ENCODE measurements around the gene SGO2. TPM values are rescaled to one million over a fixed set of nuclear protein-coding genes. Genes with fewer than 3 reads are reported as not detected.
A peak's percentile ranks its signal among the peaks of the same experiment; 100 is the strongest.
"Not testable (repeated sequence)": the region's sequence is repeated elsewhere in the genome, so short reads cannot be mapped to it uniquely, and the experiment has no call there.

SGO2 gene
- total and polyA plus RNA-seq, 2 experiments from 2014 or later = 6.3 to 14.5 TPM

DNA sequence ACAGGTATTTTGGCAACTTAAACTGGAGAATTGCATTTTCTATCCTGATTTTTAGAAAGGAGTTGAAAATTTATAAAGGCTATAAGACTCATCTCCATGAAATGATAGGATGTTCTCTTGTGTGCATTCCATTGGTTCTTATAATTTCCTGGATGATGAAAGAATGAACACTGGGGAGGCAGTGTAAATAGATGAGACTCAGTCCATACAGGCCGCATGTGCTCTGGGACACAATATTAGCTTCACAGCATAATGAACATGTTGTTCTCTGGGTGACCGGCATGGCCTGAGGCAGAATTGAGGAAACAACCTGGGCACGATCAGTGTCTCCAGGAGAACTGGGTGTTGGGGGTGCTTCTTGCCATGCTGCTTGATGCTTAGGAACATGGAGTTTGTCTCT, 98.7 kb downstream of the SGO2 start:
- no peaks in the 10 kb centered on the region for H3K27me3 ChIP-seq (replicated peaks; ENCODE audit: insufficient read depth)
- H3F3A ChIP-seq (ENCODE audit: insufficient read depth) = peaks cover 24% of the 10 kb centered on the region
- no peaks in the 10 kb centered on the region for H3K9me3 ChIP-seq (ENCODE audit: low read depth)
- peak; percentile 87 for DNase-seq
- in situ Hi-C loops (cut with MboI) = no loop called here
- no peaks in the 10 kb centered on the region for H3K79me2 ChIP-seq (ENCODE audit: insufficient read depth)
- no peaks in the 10 kb centered on the region for H4K20me1 ChIP-seq (ENCODE audit: insufficient read depth)
- no peaks in the 10 kb centered on the region; the same call in 1 of the 2 replicates for H3K9me2 ChIP-seq (ENCODE audit: insufficient read depth)
- H3K4me1 ChIP-seq (ENCODE audit: insufficient read depth) = peaks cover 51% of the 10 kb centered on the region
- H3K9ac ChIP-seq = peak overlapping the region; percentile 47
- 9 to 14% methylated on average over 3 of the region's 3 CpGs for WGBS, 2 experiments (ENCODE audit: low coverage in 1 of 2, low lambda C conversion rate in 2 of 2, missing lambda C conversion rate in 2 of 2)
- H3K36me3 ChIP-seq (ENCODE audit: low read depth) = no peaks in the 10 kb centered on the region
- no peak for TF ChIP-seq EZH2phosphoT487 (IDR thresholded peaks at IDR 0.05; ENCODE audit: insufficient read depth, low read depth)
- no peak for TF ChIP-seq EZH2 (IDR thresholded peaks at IDR 0.05; ENCODE audit: insufficient read depth, poor library complexity, severe bottlenecking)
- H3K4me2 ChIP-seq (ENCODE audit: unreplicated experiment) = peak overlapping the region; percentile 38
- peak overlapping the region; percentile 44 for H2AFZ ChIP-seq
- peak overlapping the region; percentile 7; the same call in 1 of the 2 replicates for H3K4me3 ChIP-seq
- H3K27ac ChIP-seq = peak overlapping the region; percentile 81

- 75 to 79% methylated on average over 2 of the region's 2 CpGs for WGBS, 2 experiments (ENCODE audit: low coverage in 1 of 2, low lambda C conversion rate in 2 of 2, missing lambda C conversion rate in 2 of 2)
- DNase-seq = peak; percentile 31
- H3K9ac ChIP-seq = peak overlapping the region; percentile 47
Observed at GRCh38 chr2:200625282-200625681, 99.3 kb downstream of the SGO2 start.

GRCh38 chr2:200625958-200626363, 100.0 kb downstream of the SGO2 start:
- WGBS, 2 experiments (ENCODE audit: low coverage in 1 of 2, low lambda C conversion rate in 2 of 2, missing lambda C conversion rate in 2 of 2) = 27 to 31% methylated on average over 2 of the region's 2 CpGs
- Histone ChIP-seq H3K79me2 (ENCODE audit: insufficient read depth) (no peaks in the 10 kb centered on the region), H4K20me1 (ENCODE audit: insufficient read depth) (no peaks in the 10 kb centered on the region), H3K9ac (peak overlapping the region; percentile 47; the same call in 1 of the 2 replicates), H3F3A (ENCODE audit: insufficient read depth) (peaks cover 24% of the 10 kb centered on the region), H3K4me3 (no peak overlapping the region), H3K9me2 (ENCODE audit: insufficient read depth) (no peaks in the 10 kb centered on the region; the same call in 1 of the 2 replicates), H3K4me2 (ENCODE audit: unreplicated experiment) (peak overlapping the region; percentile 38), H3K36me3 (ENCODE audit: low read depth) (no peaks in the 10 kb centered on the region), H3K4me1 (ENCODE audit: insufficient read depth) (peaks cover 49% of the 10 kb centered on the region), H3K9me3 (ENCODE audit: low read depth) (no peaks in the 10 kb centered on the region), H3K27me3 (replicated peaks; ENCODE audit: insufficient read depth) (no peaks in the 10 kb centered on the region), H2AFZ (0 out of 2 replicates have a peak overlapping the region, but pooled peaks have one; percentile 44), H3K27ac (peak overlapping the region; percentile 81)
- peak; percentile 72 for DNase-seq
- TF ChIP-seq EZH2phosphoT487 (IDR thresholded peaks at IDR 0.05; ENCODE audit: insufficient read depth, low read depth) = no peak
- no peak for TF ChIP-seq EZH2 (IDR thresholded peaks at IDR 0.05; ENCODE audit: insufficient read depth, poor library complexity, severe bottlenecking)
- in situ Hi-C loops (cut with MboI) = no loop called here

More at GRCh38 chr2:200625282-200625681, 99.3 kb downstream of the SGO2 start:
- H3K4me3 ChIP-seq = no peak overlapping the region
- no peaks in the 10 kb centered on the region for H3K36me3 ChIP-seq (ENCODE audit: low read depth)
- H3K79me2 ChIP-seq (ENCODE audit: insufficient read depth) = no peaks in the 10 kb centered on the region
- peak overlapping the region; percentile 81 for H3K27ac ChIP-seq
- H3K4me1 ChIP-seq (ENCODE audit: insufficient read depth) = peaks cover 49% of the 10 kb centered on the region
- no peak for TF ChIP-seq EZH2 (IDR thresholded peaks at IDR 0.05; ENCODE audit: insufficient read depth, poor library complexity, severe bottlenecking)
- TF ChIP-seq EZH2phosphoT487 (IDR thresholded peaks at IDR 0.05; ENCODE audit: insufficient read depth, low read depth) = no peak
- H3K9me2 ChIP-seq (ENCODE audit: insufficient read depth) = no peaks in the 10 kb centered on the region; the same call in 1 of the 2 replicates
- no peaks in the 10 kb centered on the region for H3K9me3 ChIP-seq (ENCODE audit: low read depth)
- H3F3A ChIP-seq (ENCODE audit: insufficient read depth) = peaks cover 24% of the 10 kb centered on the region
- H3K27me3 ChIP-seq (replicated peaks; ENCODE audit: insufficient read depth) = no peaks in the 10 kb centered on the region
- no peaks in the 10 kb centered on the region for H4K20me1 ChIP-seq (ENCODE audit: insufficient read depth)
- peak overlapping the region; percentile 38 for H3K4me2 ChIP-seq (ENCODE audit: unreplicated experiment)
- in situ Hi-C loops (cut with MboI) = no loop called here
- peak overlapping the region; percentile 44 for H2AFZ ChIP-seq

GRCh38 chr2:200627110-200627770, 101.2 kb downstream of the SGO2 start:
- DNase-seq = no peak
- no peaks in the 10 kb centered on the region; the same call in 1 of the 2 replicates for H3K9me2 ChIP-seq (ENCODE audit: insufficient read depth)
- no peak overlapping the region for H3K27ac ChIP-seq
- in situ Hi-C loops (cut with MboI) = no loop called here
- TF ChIP-seq EZH2 (IDR thresholded peaks at IDR 0.05; ENCODE audit: insufficient read depth, poor library complexity, severe bottlenecking) = no peak
- H3K36me3 ChIP-seq (ENCODE audit: low read depth) = no peaks in the 10 kb centered on the region
- no peaks in the 10 kb centered on the region for H3K79me2 ChIP-seq (ENCODE audit: insufficient read depth)
- H2AFZ ChIP-seq = no peak overlapping the region
- H3K4me3 ChIP-seq = no peak overlapping the region
- H3K4me2 ChIP-seq (ENCODE audit: unreplicated experiment) = no peak overlapping the region
- H3F3A ChIP-seq (ENCODE audit: insufficient read depth) = peaks cover 24% of the 10 kb centered on the region
- no peaks in the 10 kb centered on the region for H3K27me3 ChIP-seq (replicated peaks; ENCODE audit: insufficient read depth)
- H4K20me1 ChIP-seq (ENCODE audit: insufficient read depth) = no peaks in the 10 kb centered on the region
- H3K4me1 ChIP-seq (ENCODE audit: insufficient read depth) = peaks cover 44% of the 10 kb centered on the region
- 96 to 98% methylated on average over 4 of the region's 4 CpGs for WGBS, 2 experiments (ENCODE audit: low coverage in 1 of 2, low lambda C conversion rate in 2 of 2, missing lambda C conversion rate in 2 of 2)
- H3K9ac ChIP-seq = no peak overlapping the region
- H3K9me3 ChIP-seq (ENCODE audit: low read depth) = no peaks in the 10 kb centered on the region

GRCh38 chr2:200628461-200628860, 102.5 kb downstream of the SGO2 start:
- H3K9me3 ChIP-seq (ENCODE audit: low read depth); H3K9ac ChIP-seq; H3K36me3 ChIP-seq (ENCODE audit: low read depth); H3K27ac ChIP-seq; H4K20me1 ChIP-seq (ENCODE audit: insufficient read depth); H3K4me3 ChIP-seq; H3K9me2 ChIP-seq (ENCODE audit: insufficient read depth); in situ Hi-C loops (cut with MboI); H3K27me3 ChIP-seq (replicated peaks; ENCODE audit: insufficient read depth); H3K4me2 ChIP-seq (ENCODE audit: unreplicated experiment); H3K79me2 ChIP-seq (ENCODE audit: insufficient read depth); H2AFZ ChIP-seq: not testable (repeated sequence)
- peak; percentile 33 for DNase-seq
- Histone ChIP-seq H3K4me1 (ENCODE audit: insufficient read depth) (peaks cover 39% of the 10 kb centered on the region), H3F3A (ENCODE audit: insufficient read depth) (peaks cover 20% of the 10 kb centered on the region)
- whole genome bisulfite sequencing, 2 experiments (ENCODE audit: low coverage in 1 of 2, low lambda C conversion rate in 2 of 2, missing lambda C conversion rate in 2 of 2) = 80 to 90% methylated on average over 4 of the region's 4 CpGs
